ENCODE data around the gene ADAMTS14.

ADAMTS14 gene

GRCh38 chr10:70655316-70655715 lies 17.0 kb upstream of the ADAMTS14 start:
- no peak overlapping the region for H3K27ac ChIP-seq

GRCh38 chr10:70656489-70656888 lies 15.8 kb upstream of the ADAMTS14 start:
- TF ChIP-seq ZFX (IDR thresholded peaks at IDR 0.05; ENCODE audit: borderline replicate concordance) (no peak), CTCF (IDR thresholded peaks at IDR 0.05) (no peak)
- H3K27ac ChIP-seq: no peak overlapping the region

More at GRCh38 chr10:70655316-70655715, 17.0 kb upstream of the ADAMTS14 start:
- no peak for TF ChIP-seq CTCF (IDR thresholded peaks at IDR 0.05)
- no peak for TF ChIP-seq ZFX (IDR thresholded peaks at IDR 0.05; ENCODE audit: borderline replicate concordance)

GRCh38 chr10:70657041-70657440 lies 15.3 kb upstream of the ADAMTS14 start:
- no peak for TF ChIP-seq ZFX (IDR thresholded peaks at IDR 0.05; ENCODE audit: borderline replicate concordance)
- TF ChIP-seq CTCF (IDR thresholded peaks at IDR 0.05): no peak
- H3K27ac ChIP-seq: no peak overlapping the region

- H3K27ac ChIP-seq: no peak overlapping the region
- TF ChIP-seq CTCF (IDR thresholded peaks at IDR 0.05) (no peak), ZFX (IDR thresholded peaks at IDR 0.05; ENCODE audit: borderline replicate concordance) (no peak)
Measured at GRCh38 chr10:70658582-70659136, 13.6 kb upstream of the ADAMTS14 start.

- H3K27ac ChIP-seq: no peak overlapping the region
- TF ChIP-seq CTCF (IDR thresholded peaks at IDR 0.05): no peak
- no peak for TF ChIP-seq ZFX (IDR thresholded peaks at IDR 0.05; ENCODE audit: borderline replicate concordance)
Measured at GRCh38 chr10:70659306-70659705, 13.0 kb upstream of the ADAMTS14 start.

- TF ChIP-seq CTCF (IDR thresholded peaks at IDR 0.05): no peak
- no peak for TF ChIP-seq ZFX (IDR thresholded peaks at IDR 0.05; ENCODE audit: borderline replicate concordance)
- no peak overlapping the region for H3K27ac ChIP-seq
Measured at GRCh38 chr10:70660722-70661121, 11.6 kb upstream of the ADAMTS14 start.

- TF ChIP-seq CTCF (IDR thresholded peaks at IDR 0.05): no peak
- TF ChIP-seq ZFX (IDR thresholded peaks at IDR 0.05; ENCODE audit: borderline replicate concordance): no peak
- no peak overlapping the region for H3K27ac ChIP-seq
Measured at GRCh38 chr10:70661623-70662361, 10.5 kb upstream of the ADAMTS14 start.

Data from 22Rv1 (cell line).